SJSA1 (cell line): Measurements from ENCODE around the gene PGGHG. TPM values are rescaled to one million over a fixed set of nuclear protein-coding genes. Genes with fewer than 3 reads are reported as not detected.
"Not testable (repeated sequence)": the region's sequence is repeated elsewhere in the genome, so short reads cannot be mapped to it uniquely, and the experiment has no call there.

ENCODE experiments used
- DNase-seq, 2 experiments: peaks; one replicate each; pipeline ENCODE4 v3.0.0-alpha.2; 2015 to 2020; ENCODE audit warnings: low spot score in 2 of 2, low read depth in 1 of 2
- H3K27ac ChIP-seq: fragments of 250-450 bp; sonication (Bioruptor Pico); 2 replicates; pipeline ENCODE4 v1.5.1; 2020; ENCODE audit warnings: mild to moderate bottlenecking, moderate library complexity
- H3K27me3 ChIP-seq: fragments of 250-450 bp; sonication (Bioruptor Pico); replicated peaks from 2 replicates; pipeline ENCODE4 v1.5.1; 2020; ENCODE audit warnings: mild to moderate bottlenecking, moderate library complexity
- H3K36me3 ChIP-seq: fragments of 250-450 bp; sonication (Bioruptor Pico); 2 replicates; pipeline ENCODE4 v1.5.1; 2020; ENCODE audit warnings: mild to moderate bottlenecking
- H3K4me1 ChIP-seq: fragments of 250-450 bp; sonication (Bioruptor Pico); replicated peaks from 2 replicates; pipeline ENCODE4 v1.6.1; 2021; ENCODE audit warnings: mild to moderate bottlenecking
- H3K4me3 ChIP-seq: fragments of 250-450 bp; sonication (Bioruptor Pico); 2 replicates; pipeline ENCODE4 v1.5.1; 2020; ENCODE audit warnings: mild to moderate bottlenecking
- H3K9me3 ChIP-seq: fragments of 250-450 bp; sonication (Bioruptor Pico); replicated peaks from 2 replicates; pipeline ENCODE4 v1.5.1; 2020; ENCODE audit warnings: mild to moderate bottlenecking
- total RNA-seq: library from RNA; depleted of rRNA; stranded (reverse); fragments of >200 nt; shearing (Covaris generic); gene quantifications from 2 replicates; pipeline ENCODE4 v1.2.3, GENCODE V29; 2014

PGGHG gene
- total RNA-seq, 1 experiment from 2014 or later, result 4.6 TPM

GRCh38 chr11:256952-257737, 31.8 kb upstream of the PGGHG start:
- H3K27me3 ChIP-seq, result no peaks in the 10 kb centered on the region
- no peaks in the 10 kb centered on the region for H3K4me1 ChIP-seq
- no peak overlapping the region for H3K27ac ChIP-seq
- H3K9me3 ChIP-seq, result no peaks in the 10 kb centered on the region
- no peak for DNase-seq
- peaks cover 18% of the 10 kb centered on the region for H3K36me3 ChIP-seq
- no peak overlapping the region for H3K4me3 ChIP-seq

GRCh38 chr11:257766-258493, 31.0 kb upstream of the PGGHG start:
- H3K4me1 ChIP-seq, result no peaks in the 10 kb centered on the region
- H3K9me3 ChIP-seq, result no peaks in the 10 kb centered on the region
- peaks cover 10% of the 10 kb centered on the region for H3K36me3 ChIP-seq
- DNase-seq, result no peak
- no peak overlapping the region for H3K4me3 ChIP-seq
- H3K27me3 ChIP-seq, result no peaks in the 10 kb centered on the region
- H3K27ac ChIP-seq, result no peak overlapping the region

GRCh38 chr11:259413-259812, 29.5 kb upstream of the PGGHG start:
- no peak overlapping the region for H3K27ac ChIP-seq

GRCh38 chr11:261624-262023, 27.3 kb upstream of the PGGHG start:
- no peak overlapping the region for H3K27ac ChIP-seq
- H3K4me3 ChIP-seq, result no peak overlapping the region
- H3K36me3 ChIP-seq, result no peaks in the 10 kb centered on the region
- no peaks in the 10 kb centered on the region for H3K4me1 ChIP-seq
- no peaks in the 10 kb centered on the region for H3K9me3 ChIP-seq
- no peak for DNase-seq
- no peaks in the 10 kb centered on the region for H3K27me3 ChIP-seq

More at GRCh38 chr11:259413-259812, 29.5 kb upstream of the PGGHG start:
- Histone ChIP-seq H3K4me1 (no peaks in the 10 kb centered on the region), H3K4me3 (no peak overlapping the region), H3K36me3 (no peaks in the 10 kb centered on the region), H3K9me3 (no peaks in the 10 kb centered on the region), H3K27me3 (no peaks in the 10 kb centered on the region)
- no peak for DNase-seq

DNA sequence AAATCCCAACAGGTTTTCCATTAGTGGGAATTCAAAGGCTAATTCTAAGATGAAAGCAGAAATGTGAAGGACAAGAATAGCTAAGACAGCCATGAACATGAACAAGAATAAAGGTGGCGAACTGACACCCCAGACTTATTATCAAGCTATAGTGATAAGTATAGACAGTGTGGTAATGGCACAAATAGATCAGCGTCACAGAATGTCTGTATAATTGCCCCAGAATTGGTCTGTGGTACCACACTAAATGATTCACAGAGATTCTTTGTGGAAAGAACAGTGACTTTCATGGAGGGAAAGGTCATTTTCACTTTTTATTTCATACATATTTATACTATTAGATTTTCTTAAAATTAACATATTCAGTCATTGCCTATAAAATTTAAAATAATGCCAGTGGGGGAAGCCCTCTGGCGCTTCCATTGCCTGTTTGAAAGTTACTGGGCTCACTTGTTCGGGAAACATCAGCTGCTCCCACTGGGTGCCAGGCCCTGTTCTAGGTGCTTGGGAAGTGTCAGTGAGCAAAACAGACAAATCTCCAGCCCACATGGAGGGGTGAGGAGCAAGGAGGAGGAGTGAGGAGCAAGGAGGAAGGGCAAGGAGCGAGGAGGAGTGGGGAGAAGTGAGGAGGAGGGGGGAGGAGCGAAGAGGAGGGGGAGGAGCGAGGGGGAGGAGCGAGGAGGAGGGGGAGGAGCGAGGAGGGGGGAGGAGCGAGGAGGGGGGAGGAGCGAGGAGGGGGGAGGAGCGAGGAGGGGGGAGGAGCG, 22.1 kb upstream of the PGGHG start:
- DNase-seq, result no peak
- H3K36me3 ChIP-seq, result no peaks in the 10 kb centered on the region
- peaks cover 18% of the 10 kb centered on the region for H3K4me1 ChIP-seq
- no peak overlapping the region for H3K4me3 ChIP-seq
- H3K27ac ChIP-seq, result no peak overlapping the region
- no peaks in the 10 kb centered on the region for H3K27me3 ChIP-seq
- H3K9me3 ChIP-seq, result no peaks in the 10 kb centered on the region

GRCh38 chr11:267491-267994, 21.4 kb upstream of the PGGHG start:
- Histone ChIP-seq H3K4me1 (peaks cover 18% of the 10 kb centered on the region), H3K4me3 (no peak overlapping the region), H3K27ac (no peak overlapping the region), H3K9me3 (no peaks in the 10 kb centered on the region), H3K27me3 (no peaks in the 10 kb centered on the region), H3K36me3 (no peaks in the 10 kb centered on the region)
- no peak for DNase-seq

GRCh38 chr11:268716-269145, 20.2 kb upstream of the PGGHG start:
- H3K4me3 ChIP-seq, result peak overlapping the region; percentile 17
- not testable (repeated sequence) for H3K27me3 ChIP-seq, H3K36me3 ChIP-seq, H3K27ac ChIP-seq, H3K9me3 ChIP-seq
- peaks cover 18% of the 10 kb centered on the region for H3K4me1 ChIP-seq
- DNase-seq, result peak; percentile 83 to 84

- no peak for DNase-seq
Measured at GRCh38 chr11:269146-269890, 19.6 kb upstream of the PGGHG start.

GRCh38 chr11:270451-271318, 18.2 kb upstream of the PGGHG start:
- DNase-seq, result peak in 1 of 2 experiments; percentile 39
- Histone ChIP-seq H3K36me3 (no peaks in the 10 kb centered on the region), H3K4me1 (peaks cover 18% of the 10 kb centered on the region), H3K27ac (no peak overlapping the region), H3K4me3 (no peak overlapping the region), H3K9me3 (no peaks in the 10 kb centered on the region), H3K27me3 (peaks cover 7% of the 10 kb centered on the region; the same call in 1 of the 2 replicates)

More at GRCh38 chr11:269146-269890, 19.6 kb upstream of the PGGHG start:
- no peaks in the 10 kb centered on the region for H3K36me3 ChIP-seq
- peaks cover 18% of the 10 kb centered on the region for H3K4me1 ChIP-seq
- peak overlapping the region; percentile 17 for H3K4me3 ChIP-seq
- peak overlapping the region; percentile 20; the same call in 1 of the 2 replicates for H3K27ac ChIP-seq
- H3K27me3 ChIP-seq, result 0 out of 2 replicates have a peak, but pooled peaks cover 5% of the 10 kb centered on the region
- H3K9me3 ChIP-seq, result no peaks in the 10 kb centered on the region

DNA sequence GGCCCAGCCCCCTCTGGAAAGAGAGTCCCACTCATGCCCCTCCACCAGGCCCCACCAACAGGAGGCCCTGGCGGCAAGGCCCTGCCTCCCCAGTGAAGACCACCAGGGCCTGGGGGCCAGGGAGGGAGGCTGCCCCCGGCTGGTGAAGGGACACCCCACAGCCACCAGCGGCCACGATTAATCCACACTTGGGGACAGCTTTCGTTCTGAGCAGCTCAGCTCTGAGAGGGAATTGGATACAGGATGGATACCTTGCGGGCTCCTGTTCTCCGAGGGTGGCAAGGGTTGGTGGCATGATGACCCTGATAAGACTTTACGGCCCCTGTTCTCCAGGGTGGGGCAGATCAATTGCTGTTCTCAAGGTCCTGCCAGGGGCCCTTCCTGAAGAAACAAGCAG, 17.6 kb upstream of the PGGHG start:
- no peak overlapping the region for H3K4me3 ChIP-seq
- no peaks in the 10 kb centered on the region for H3K36me3 ChIP-seq
- H3K4me1 ChIP-seq, result peaks cover 18% of the 10 kb centered on the region
- peak in 1 of 2 experiments; percentile 35 for DNase-seq
- H3K27ac ChIP-seq, result no peak overlapping the region
- H3K27me3 ChIP-seq, result peaks cover 7% of the 10 kb centered on the region
- no peaks in the 10 kb centered on the region for H3K9me3 ChIP-seq

GRCh38 chr11:272195-272930, 16.6 kb upstream of the PGGHG start:
- peak in 1 of 2 experiments; percentile 37 for DNase-seq
- Histone ChIP-seq H3K36me3 (no peaks in the 10 kb centered on the region), H3K4me3 (no peak overlapping the region), H3K9me3 (no peaks in the 10 kb centered on the region), H3K27ac (no peak overlapping the region), H3K4me1 (peaks cover 18% of the 10 kb centered on the region), H3K27me3 (peaks cover 7% of the 10 kb centered on the region)

DNA sequence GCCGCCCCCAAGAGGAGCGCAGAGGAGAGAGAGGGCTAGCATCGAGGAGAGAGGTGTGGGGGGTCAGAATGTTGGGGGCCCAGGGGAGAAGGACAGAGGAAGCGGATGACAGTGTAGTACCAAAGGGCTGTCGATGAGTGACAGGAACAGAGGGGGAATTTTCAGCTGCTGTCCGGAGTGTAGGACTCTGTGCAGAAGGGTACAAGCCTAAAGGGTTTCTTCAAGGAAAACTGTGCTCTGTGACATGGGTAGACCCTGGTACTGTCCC, 16.1 kb upstream of the PGGHG start:
- H3K4me1 ChIP-seq, result peaks cover 14% of the 10 kb centered on the region
- H3K27ac ChIP-seq, result no peak overlapping the region
- no peak for DNase-seq
- H3K27me3 ChIP-seq, result peaks cover 12% of the 10 kb centered on the region
- no peaks in the 10 kb centered on the region for H3K36me3 ChIP-seq
- H3K4me3 ChIP-seq, result no peak overlapping the region
- no peaks in the 10 kb centered on the region for H3K9me3 ChIP-seq
